Neural cell (in vitro differentiated cells): ENCODE measurements around the gene SREK1.

Experiments used
- CTCF ChIP-seq: fragments of 450-650 bp; IDR thresholded peaks from 2 replicates; pipeline ENCODE4 v1.5.1; 2014; ENCODE audit warnings: antibody characterized with exemption, mild to moderate bottlenecking, moderate library complexity; ENCODE audit not compliant: poor library complexity, severe bottlenecking
- EP300 ChIP-seq: fragments of 450-650 bp; conservative IDR thresholded peaks from 2 replicates; pipeline ENCODE4 v1.6.1; 2014; ENCODE audit warnings: antibody characterized with exemption, mild to moderate bottlenecking, moderate library complexity; ENCODE audit not compliant: poor library complexity, severe bottlenecking
- EZH2 ChIP-seq: fragments of 200-600, 300-800 bp; shearing (Covaris generic), sonication (generic); IDR thresholded peaks from 2 replicates; pipeline ENCODE4 v1.6.1; 2014; ENCODE audit warnings: antibody characterized with exemption, low read length, borderline replicate concordance, mild to moderate bottlenecking; ENCODE audit not compliant: insufficient read depth, poor library complexity, severe bottlenecking
- MXI1 ChIP-seq: fragments of 450-650 bp; conservative IDR thresholded peaks from 2 replicates; pipeline ENCODE4 v1.6.1; 2014; ENCODE audit warnings: antibody characterized with exemption, mild to moderate bottlenecking; ENCODE audit not compliant: poor library complexity, severe bottlenecking
- POLR2AphosphoS5 ChIP-seq: IDR thresholded peaks from 2 replicates; pipeline ENCODE4 v1.6.1; 2012
- RAD21 ChIP-seq: fragments of 450-650 bp; conservative IDR thresholded peaks from 2 replicates; pipeline ENCODE4 v1.6.1; 2014; ENCODE audit warnings: antibody characterized with exemption, mild to moderate bottlenecking, moderate library complexity
- REST ChIP-seq: IDR thresholded peaks from 2 replicates; pipeline ENCODE4 v1.6.1; 2012; ENCODE audit warnings: borderline replicate concordance
- SMC3 ChIP-seq: fragments of 450-650 bp; conservative IDR thresholded peaks from 2 replicates; pipeline ENCODE4 v1.6.1; 2014; ENCODE audit warnings: antibody characterized with exemption, mild to moderate bottlenecking, moderate library complexity; ENCODE audit not compliant: poor library complexity
- TAF1 ChIP-seq: IDR thresholded peaks from 2 replicates; pipeline ENCODE4 v1.6.1; 2012; ENCODE audit warnings: low read depth

GRCh38 chr5:66151030-66151429 lies 6.9 kb downstream of the SREK1 start:
- TF ChIP-seq POLR2AphosphoS5 (no peak), CTCF (no peak), EZH2 (no peak), SMC3 (no peak), EP300 (no peak), TAF1 (no peak), REST (no peak), RAD21 (no peak), MXI1 (no peak)
